ENCODE measurements around the gene CDH13. TPM values are rescaled to one million over a fixed set of nuclear protein-coding genes. Genes with fewer than 3 reads are reported as not detected.

Gene CDH13
- total and polyA plus RNA-seq, 9 of the 15 experiments (the other 6 are each of a cell fraction or from before 2014, with no cell fraction given) = 0.03 TPM; not detected in 8

DNA sequence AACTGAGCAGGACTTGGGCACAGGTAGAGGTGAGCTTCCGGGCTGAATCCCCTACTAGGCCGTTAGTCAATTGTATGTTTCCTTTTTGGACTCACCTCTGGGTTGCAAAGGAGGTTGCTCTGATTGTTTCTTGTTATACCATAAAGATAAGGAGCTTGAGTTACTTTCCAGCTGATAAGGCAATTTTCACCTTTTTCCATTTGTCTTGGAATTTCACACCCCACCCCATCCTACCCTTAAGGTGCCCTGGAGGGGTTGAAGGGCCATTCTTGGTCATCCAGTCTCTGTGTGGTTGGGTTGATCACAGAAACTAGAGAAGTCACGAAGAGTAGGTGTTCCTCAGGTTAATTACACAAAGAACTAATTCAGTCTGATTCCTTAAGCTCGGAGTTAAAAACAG, 162.2 kb downstream of the CDH13 start:
- Histone ChIP-seq H3K4me3 (no peak overlapping the region), H2AFZ (ENCODE audit: low read depth, low read length) (no peak overlapping the region), H3K27me3 (ENCODE audit: control insufficient read depth in 2 of 2, insufficient read depth in 2 of 2, low read length in 2 of 2) (no peaks in the 10 kb centered on the region), H4K20me1 (replicated peaks; ENCODE audit: control insufficient read depth, insufficient read depth, low read length) (no peaks in the 10 kb centered on the region), H3K79me2 (ENCODE audit: control insufficient read depth, insufficient read depth, low read length) (no peaks in the 10 kb centered on the region), H3K27ac (ENCODE audit: extremely low read depth, low read depth, low read length) (no peak overlapping the region), H3K9me3 (replicated peaks; ENCODE audit: control insufficient read depth, insufficient read depth, low read depth, low read length) (no peaks in the 10 kb centered on the region; the same call in 1 of the 2 replicates), H3K9me1 (ENCODE audit: control insufficient read depth, insufficient read depth, low read length) (no peaks in the 10 kb centered on the region), H3K9ac (ENCODE audit: insufficient read depth in 1 of 2, low read depth in 2 of 2, low read length in 2 of 2) (no peak overlapping the region), H3K4me2 (ENCODE audit: insufficient read depth, low read length) (no peak overlapping the region), H3K4me1 (replicated peaks in 1 of 2; ENCODE audit: control insufficient read depth in 2 of 2, insufficient read depth in 2 of 2, low read length in 2 of 2) (no peaks in the 10 kb centered on the region), H3K36me3 (ENCODE audit: control insufficient read depth, insufficient read depth, low read length) (no peaks in the 10 kb centered on the region)
- 1% methylated on average over 4 of the region's 4 CpGs for WGBS (ENCODE audit: insufficient coverage, low coverage, missing lambda C conversion rate)
- ATAC-seq (no peak), DNase-seq (ENCODE audit: extremely low read depth in 1 of 4, low spot score in 3 of 4) (no peak), FAIRE-seq (no peak)
- in situ Hi-C loops (cut with MboI) (no loop called here), intact Hi-C loops (cut with micrococcal nuclease) (no loop called here)
- CTCF ChIA-PET (ENCODE audit: low intra/inter-chr PET ratio) = no interaction called here
- no TSS peak for BruUV-seq (replicated peaks)
- POLR2A ChIA-PET = no interaction called here
- no peak for TF ChIP-seq E4F1 (CRISPR knock-in tag; IDR thresholded peaks at IDR 0.05; ENCODE audit: borderline replicate concordance)
- TF ChIP-seq SMARCA5 (IDR thresholded peaks at IDR 0.05) = no peak
- TF ChIP-seq CEBPZ (IDR thresholded peaks at IDR 0.05; ENCODE audit: borderline replicate concordance, low read depth, low read length) = no peak
- no peak for TF ChIP-seq MEF2D (tag; conservative IDR thresholded peaks at IDR 0.05; ENCODE audit: low read depth)
- TF ChIP-seq FOS (IDR thresholded peaks at IDR 0.05; ENCODE audit: extremely low read depth, insufficient read length) = no peak
- TF ChIP-seq, protein P1, sequence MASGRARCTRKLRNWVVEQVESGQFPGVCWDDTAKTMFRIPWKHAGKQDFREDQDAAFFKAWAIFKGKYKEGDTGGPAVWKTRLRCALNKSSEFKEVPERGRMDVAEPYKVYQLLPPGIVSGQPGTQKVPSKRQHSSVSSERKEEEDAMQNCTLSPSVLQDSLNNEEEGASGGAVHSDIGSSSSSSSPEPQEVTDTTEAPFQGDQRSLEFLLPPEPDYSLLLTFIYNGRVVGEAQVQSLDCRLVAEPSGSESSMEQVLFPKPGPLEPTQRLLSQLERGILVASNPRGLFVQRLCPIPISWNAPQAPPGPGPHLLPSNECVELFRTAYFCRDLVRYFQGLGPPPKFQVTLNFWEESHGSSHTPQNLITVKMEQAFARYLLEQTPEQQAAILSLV (tag; IDR thresholded peaks at IDR 0.05) = no peak
- no peak for TF ChIP-seq HMG20A (CRISPR knock-in tag; conservative IDR thresholded peaks at IDR 0.05)
- TF ChIP-seq, protein P2, sequence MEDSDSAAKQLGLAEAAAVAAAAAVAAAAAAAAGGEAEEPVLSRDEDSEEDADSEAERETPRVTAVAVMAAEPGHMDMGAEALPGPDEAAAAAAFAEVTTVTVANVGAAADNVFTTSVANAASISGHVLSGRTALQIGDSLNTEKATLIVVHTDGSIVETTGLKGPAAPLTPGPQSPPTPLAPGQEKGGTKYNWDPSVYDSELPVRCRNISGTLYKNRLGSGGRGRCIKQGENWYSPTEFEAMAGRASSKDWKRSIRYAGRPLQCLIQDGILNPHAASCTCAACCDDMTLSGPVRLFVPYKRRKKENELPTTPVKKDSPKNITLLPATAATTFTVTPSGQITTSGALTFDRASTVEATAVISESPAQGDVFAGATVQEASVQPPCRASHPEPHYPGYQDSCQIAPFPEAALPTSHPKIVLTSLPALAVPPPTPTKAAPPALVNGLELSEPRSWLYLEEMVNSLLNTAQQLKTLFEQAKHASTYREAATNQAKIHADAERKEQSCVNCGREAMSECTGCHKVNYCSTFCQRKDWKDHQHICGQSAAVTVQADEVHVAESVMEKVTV (CRISPR knock-in tag; IDR thresholded peaks at IDR 0.05) = no peak

Measured in K562 (cell line).